Lung (tissue), 12 donors: ENCODE measurements around the gene OXT. TPM values are rescaled to one million over a fixed set of nuclear protein-coding genes. Genes with fewer than 3 reads are reported as not detected.
"Not testable (repeated sequence)": the region's sequence is repeated elsewhere in the genome, so short reads cannot be mapped to it uniquely, and the experiment has no call there.

Experiments
- ATAC-seq: fragments of 200-7000 bp; cut with Tn5 transposase; one replicate; pipeline ENCODE4 v1.9.1; 2020; ENCODE audit warnings: moderate number of reproducible peaks; ENCODE audit not compliant: insufficient read depth, low FRiP score
- DNase-seq, 3 donors: peaks; one replicate each; pipeline ENCODE4 v3.0.0-alpha.2; 2013 to 2017
- H3K27ac ChIP-seq, 2 donors: one replicate each; pipeline ENCODE4 v1.5.1; 2013; ENCODE audit warnings: mild to moderate bottlenecking in 2 of 2, moderate library complexity in 2 of 2, control low read depth in 1 of 2, inconsistent platforms in 1 of 2, low read depth in 1 of 2, low read length in 1 of 2
- H3K27me3 ChIP-seq, 3 donors: one replicate each; pipeline ENCODE4 v1.5.1; 2013; ENCODE audit warnings: low read length in 2 of 3; ENCODE audit not compliant: control insufficient read depth in 3 of 3, insufficient read depth in 3 of 3
- H3K36me3 ChIP-seq, 4 donors: one replicate each; pipeline ENCODE4 v1.5.1; 2013; ENCODE audit warnings: low read length in 4 of 4, mild to moderate bottlenecking in 1 of 4, moderate library complexity in 1 of 4; ENCODE audit not compliant: control insufficient read depth in 4 of 4, insufficient read depth in 4 of 4
- H3K4me1 ChIP-seq, 5 donors: one replicate each; pipeline ENCODE4 v1.5.1; 2013; ENCODE audit warnings: low read length in 5 of 5, mild to moderate bottlenecking in 2 of 5, moderate library complexity in 1 of 5; ENCODE audit not compliant: control insufficient read depth in 5 of 5, insufficient read depth in 5 of 5
- H3K4me3 ChIP-seq: one replicate; pipeline ENCODE4 v1.5.1; 2013; ENCODE audit warnings: mild to moderate bottlenecking, control low read depth, moderate library complexity
- H3K9ac ChIP-seq, 2 donors: one replicate each; pipeline ENCODE4 v1.5.1; 2013; ENCODE audit warnings: low read length in 2 of 2, control low read depth in 1 of 2; ENCODE audit not compliant: insufficient read depth in 1 of 2
- H3K9me3 ChIP-seq, 4 donors: one replicate each; pipeline ENCODE4 v1.5.1; 2013; ENCODE audit warnings: low read length in 3 of 4, mild to moderate bottlenecking in 1 of 4, moderate library complexity in 1 of 4; ENCODE audit not compliant: control insufficient read depth in 4 of 4, insufficient read depth in 3 of 4
- WGBS, 2 donors: extraction: QIAGEN DNeasy Blood & Tissue Kit; methylation state at CpG; one replicate each; pipeline ENCODE4 v1.1.7; 2013; 5-methylcytosine and 5-hydroxymethylcytosine counted together
- polyA plus RNA-seq, 2 donors: library from polyadenylated mRNA; stranded (reverse); fragments of 200-250 nt; gene quantifications; one replicate each; pipeline ENCODE4 v1.2.1, GENCODE V29; 2013
- total RNA-seq, 2 donors: library from RNA; depleted of rRNA in 1 of 2; stranded (reverse); fragments of >200 nt in 1 of 2; gene quantifications; one replicate each; pipeline ENCODE4 v1.2.1, GENCODE V29; 2014 to 2021
- TF ChIP-seq, protein P1 (sequence below): IDR thresholded peaks from 2 replicates; pipeline ENCODE4 v1.5.1; 2012; ENCODE audit warnings: mild to moderate bottlenecking; ENCODE audit errors: control extremely low read depth, extremely low read depth
- donor health status: control.
- donor health status: control.
- donor health status: Bipolar disorder and iron deficiency.
- donor health status: healthy.
- donor health status: DM: yes; HTN: yes; CAD: no.

The OXT gene
- total and polyA plus RNA-seq, 4 donors: not detected

DNA sequence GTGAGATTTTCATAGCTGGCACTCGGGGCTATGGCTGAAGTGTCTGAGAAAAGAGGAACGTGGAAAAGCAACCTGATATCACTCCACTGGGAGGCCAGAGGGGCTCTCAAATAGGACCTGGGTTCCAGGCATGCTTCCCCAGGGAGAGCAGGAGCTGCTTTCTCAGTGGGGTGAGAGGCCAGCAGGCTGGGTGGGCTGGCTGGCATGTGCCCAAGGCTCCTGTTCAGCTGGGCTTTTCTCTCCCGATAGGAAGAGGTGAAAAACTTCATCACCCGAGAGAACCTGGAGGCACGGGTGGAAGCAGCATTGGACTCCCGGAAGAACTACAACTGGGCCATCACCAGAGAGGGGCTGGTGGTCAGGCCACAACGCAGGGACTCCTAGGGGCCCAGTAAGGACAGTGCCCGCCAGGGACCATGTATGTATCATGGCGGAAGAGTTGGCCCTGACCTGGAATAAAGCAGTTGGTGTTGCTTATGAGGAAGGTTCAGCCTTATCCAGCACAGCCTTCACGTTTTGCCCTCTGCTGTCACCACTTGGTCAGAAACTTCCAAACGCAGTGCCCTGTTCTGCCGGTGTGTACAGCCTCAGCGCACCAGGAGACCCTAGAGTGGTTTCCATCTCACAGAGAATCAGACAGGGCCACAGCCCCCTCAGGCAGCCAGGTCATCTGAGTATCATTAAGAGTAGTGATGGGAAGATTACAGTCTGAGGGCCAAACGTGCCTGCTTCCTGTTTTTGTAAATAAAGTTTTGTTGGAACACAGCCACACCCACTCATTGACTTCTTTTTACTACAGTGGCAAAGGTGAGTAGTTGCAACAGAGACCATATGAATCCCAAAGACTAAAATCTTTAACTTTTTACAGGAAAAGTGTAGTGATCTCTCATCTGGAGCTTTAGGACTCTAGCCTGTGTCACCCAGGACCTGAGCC, 23.7 kb upstream of the OXT start:
- TF ChIP-seq, protein P1, sequence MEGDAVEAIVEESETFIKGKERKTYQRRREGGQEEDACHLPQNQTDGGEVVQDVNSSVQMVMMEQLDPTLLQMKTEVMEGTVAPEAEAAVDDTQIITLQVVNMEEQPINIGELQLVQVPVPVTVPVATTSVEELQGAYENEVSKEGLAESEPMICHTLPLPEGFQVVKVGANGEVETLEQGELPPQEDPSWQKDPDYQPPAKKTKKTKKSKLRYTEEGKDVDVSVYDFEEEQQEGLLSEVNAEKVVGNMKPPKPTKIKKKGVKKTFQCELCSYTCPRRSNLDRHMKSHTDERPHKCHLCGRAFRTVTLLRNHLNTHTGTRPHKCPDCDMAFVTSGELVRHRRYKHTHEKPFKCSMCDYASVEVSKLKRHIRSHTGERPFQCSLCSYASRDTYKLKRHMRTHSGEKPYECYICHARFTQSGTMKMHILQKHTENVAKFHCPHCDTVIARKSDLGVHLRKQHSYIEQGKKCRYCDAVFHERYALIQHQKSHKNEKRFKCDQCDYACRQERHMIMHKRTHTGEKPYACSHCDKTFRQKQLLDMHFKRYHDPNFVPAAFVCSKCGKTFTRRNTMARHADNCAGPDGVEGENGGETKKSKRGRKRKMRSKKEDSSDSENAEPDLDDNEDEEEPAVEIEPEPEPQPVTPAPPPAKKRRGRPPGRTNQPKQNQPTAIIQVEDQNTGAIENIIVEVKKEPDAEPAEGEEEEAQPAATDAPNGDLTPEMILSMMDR: no peak
- no peak overlapping the region for H3K27ac ChIP-seq
- H3K9ac ChIP-seq: no peak overlapping the region
- H3K36me3 ChIP-seq: peaks cover 10 to 24% (median 20%) of the 10 kb centered on the region in 4 donors
- H3K4me3 ChIP-seq: no peak overlapping the region
- WGBS, 2 donors: 85% methylated on average over 14 of the region's 14 CpGs
- H3K4me1 ChIP-seq: peaks cover 0 to 16% (median 3%) of the 10 kb centered on the region in 5 donors
- H3K9me3 ChIP-seq: no peaks in the 10 kb centered on the region
- ATAC-seq: no peak
- DNase-seq: no peak
- no peaks in the 10 kb centered on the region for H3K27me3 ChIP-seq

DNA sequence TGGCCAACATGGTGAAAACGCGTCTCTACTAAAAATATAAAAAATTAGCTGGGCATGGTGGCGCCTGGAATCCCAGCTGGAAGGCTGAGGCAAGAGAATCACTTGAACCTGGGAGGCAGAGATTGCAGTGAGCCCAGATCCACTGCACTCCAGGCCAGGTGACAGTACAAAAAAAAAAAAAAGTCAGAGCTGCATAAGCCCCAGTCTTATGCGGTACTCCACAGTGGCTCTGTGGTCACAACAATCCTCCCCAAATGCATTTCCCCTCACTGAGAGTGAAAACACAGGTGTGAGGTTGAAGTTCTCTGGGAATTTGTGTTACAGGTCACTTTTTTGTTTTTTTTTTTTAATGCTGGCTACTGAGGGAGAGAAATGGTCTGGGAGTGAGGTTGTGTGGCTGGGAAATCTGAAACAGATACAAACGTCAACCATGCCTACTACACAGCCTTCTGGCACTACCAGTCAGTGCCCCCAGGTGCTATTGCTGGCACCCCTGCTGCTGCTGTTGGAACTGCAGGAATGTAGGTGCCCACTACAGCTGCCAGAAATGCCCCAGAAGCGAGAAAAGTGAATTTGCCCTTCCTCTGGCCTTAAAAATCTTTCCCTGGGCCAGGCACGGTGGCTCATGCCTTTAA, 19.9 kb upstream of the OXT start:
- TF ChIP-seq, protein P1: no peak
- H3K27me3 ChIP-seq: no peaks in the 10 kb centered on the region
- no peak overlapping the region for H3K9ac ChIP-seq
- 81 to 82% methylated on average over 7 of the region's 7 CpGs for WGBS, 2 donors
- no peaks in the 10 kb centered on the region for H3K9me3 ChIP-seq
- peaks cover 10 to 24% (median 20%) of the 10 kb centered on the region in 4 donors for H3K36me3 ChIP-seq
- ATAC-seq (no peak), DNase-seq (no peak)
- H3K4me1 ChIP-seq: peaks cover 0 to 7% (median 3%) of the 10 kb centered on the region in 5 donors
- H3K27ac ChIP-seq: no peak overlapping the region
- no peak overlapping the region for H3K4me3 ChIP-seq

DNA sequence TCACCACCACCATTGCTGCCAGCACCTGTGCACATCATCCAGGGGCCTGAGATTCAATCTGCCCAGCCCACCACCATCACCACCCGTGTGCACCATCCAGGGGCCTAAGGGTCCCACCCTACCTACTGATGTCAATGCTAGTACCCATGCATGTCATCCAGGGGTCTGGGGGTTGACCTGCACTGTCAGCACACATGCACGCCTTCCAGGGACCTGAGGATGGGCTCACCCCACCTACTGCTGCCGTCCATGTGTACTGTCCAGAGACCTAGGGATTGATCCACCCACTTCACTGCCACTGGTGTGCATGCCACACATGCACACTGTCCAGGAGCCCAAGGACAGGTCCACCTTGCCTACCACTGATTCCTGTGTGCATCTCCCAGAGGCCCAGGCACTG, 11.9 kb upstream of the OXT start:
- no peak overlapping the region for H3K9ac ChIP-seq
- 86 to 93% methylated on average over 3 of the region's 3 CpGs for WGBS, 2 donors

DNA sequence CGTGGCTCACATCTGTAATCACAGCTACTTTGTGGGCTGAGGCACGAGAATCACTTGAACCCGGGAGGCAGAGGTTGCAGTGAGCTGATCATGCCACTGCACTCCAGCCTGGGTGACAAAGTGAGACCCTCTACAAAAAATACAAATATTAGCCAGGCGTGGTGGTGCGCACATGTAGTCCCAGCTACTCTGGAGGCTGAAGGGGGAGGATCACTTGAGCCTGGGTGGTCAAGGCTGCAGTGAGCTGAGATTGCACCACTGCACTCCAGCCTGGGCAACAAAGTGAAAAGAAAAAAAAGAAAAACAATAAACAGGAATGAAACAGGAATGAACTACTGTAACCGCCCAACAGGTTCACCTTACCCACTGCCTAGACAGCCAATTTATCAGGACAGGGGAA, 7.3 kb upstream of the OXT start:
- not testable (repeated sequence) for H3K27ac ChIP-seq, H3K27me3 ChIP-seq, ATAC-seq, H3K9ac ChIP-seq, H3K4me3 ChIP-seq, DNase-seq, H3K9me3 ChIP-seq, H3K4me1 ChIP-seq, H3K36me3 ChIP-seq
- WGBS, 2 donors: 77 to 83% methylated on average over 6 of the region's 6 CpGs

More for the DNA sequence above, 11.9 kb upstream of the OXT start:
- TF ChIP-seq, protein P1: no peak
- H3K4me1 ChIP-seq: no peaks in the 10 kb centered on the region
- no peak overlapping the region for H3K27ac ChIP-seq
- DNase-seq (no peak), ATAC-seq (no peak)
- H3K4me3 ChIP-seq: no peak overlapping the region
- H3K36me3 ChIP-seq: no peaks in the 10 kb centered on the region
- no peaks in the 10 kb centered on the region for H3K27me3 ChIP-seq
- peaks cover 0 to 4% (median 0%) of the 10 kb centered on the region in 4 donors for H3K9me3 ChIP-seq
